ENCODE data around the gene SRGAP2B. TPM values are rescaled to one million over a fixed set of nuclear protein-coding genes. Genes with fewer than 3 reads are reported as not detected.
"Not testable (repeated sequence)": the region's sequence is repeated elsewhere in the genome, so short reads cannot be mapped to it uniquely, and the experiment has no call there.

Gene SRGAP2B
- total and polyA plus RNA-seq, 2 donors (not counting 3 experiments of a cell fraction or from before 2014, with no cell fraction given), result 13.4 to 75.2 TPM

GRCh38 chr1:145058184-145058583 lies 36.9 kb downstream of the SRGAP2B start:
- H3K4me3 ChIP-seq (replicated peaks in 1 of 3; ENCODE audit: insufficient read depth in 1 of 3, low read depth in 1 of 3, low read length in 3 of 3); H3K36me3 ChIP-seq (ENCODE audit: control insufficient read depth in 2 of 2, extremely low read depth in 1 of 2, insufficient read depth in 2 of 2, low read length in 2 of 2); H3K9ac ChIP-seq (replicated peaks; ENCODE audit: extremely low read depth, insufficient read depth, low read length); CTCF ChIA-PET; H3K9me1 ChIP-seq (replicated peaks; ENCODE audit: control insufficient read depth, extremely low read depth, insufficient read depth, low read length); H4K20me1 ChIP-seq (replicated peaks; ENCODE audit: control insufficient read depth, extremely low read depth, insufficient read depth, low read length); H3K27me3 ChIP-seq (ENCODE audit: control insufficient read depth in 2 of 2, insufficient read depth in 2 of 2, low read length in 2 of 2); BruUV-seq (replicated peaks); H3K27ac ChIP-seq (ENCODE audit: insufficient read depth, low read depth, low read length); dilution Hi-C loops (cut with MboI; ENCODE audit: extremely low pct_ligation_motif_present, low sequenced_read_pairs); H3K4me2 ChIP-seq (ENCODE audit: insufficient read depth, low read length); H3K4me1 ChIP-seq (ENCODE audit: control insufficient read depth, extremely low read depth, insufficient read depth, low read length); H3K79me2 ChIP-seq (ENCODE audit: control insufficient read depth, insufficient read depth, low read length); POLR2A ChIA-PET; H3K9me3 ChIP-seq (replicated peaks; ENCODE audit: control insufficient read depth, insufficient read depth, low read length); FAIRE-seq; H2AFZ ChIP-seq (ENCODE audit: low read depth, low read length); DNase-seq (ENCODE audit: low read depth, low spot score); intact Hi-C loops (cut with micrococcal nuclease): not testable (repeated sequence)

GRCh38 chr1:145055217-145055760 lies 39.8 kb downstream of the SRGAP2B start:
- H3K4me2 ChIP-seq (ENCODE audit: insufficient read depth, low read length); H3K4me1 ChIP-seq (ENCODE audit: control insufficient read depth, extremely low read depth, insufficient read depth, low read length); H3K27me3 ChIP-seq (ENCODE audit: control insufficient read depth in 2 of 2, insufficient read depth in 2 of 2, low read length in 2 of 2); BruUV-seq (replicated peaks); H3K4me3 ChIP-seq (replicated peaks in 1 of 3; ENCODE audit: insufficient read depth in 1 of 3, low read depth in 1 of 3, low read length in 3 of 3); H3K9me1 ChIP-seq (replicated peaks; ENCODE audit: control insufficient read depth, extremely low read depth, insufficient read depth, low read length); H3K36me3 ChIP-seq (ENCODE audit: control insufficient read depth in 2 of 2, extremely low read depth in 1 of 2, insufficient read depth in 2 of 2, low read length in 2 of 2); POLR2A ChIA-PET; H2AFZ ChIP-seq (ENCODE audit: low read depth, low read length); CTCF ChIA-PET; FAIRE-seq; DNase-seq (ENCODE audit: low read depth, low spot score); H3K9ac ChIP-seq (replicated peaks; ENCODE audit: extremely low read depth, insufficient read depth, low read length); H3K79me2 ChIP-seq (ENCODE audit: control insufficient read depth, insufficient read depth, low read length); dilution Hi-C loops (cut with MboI; ENCODE audit: extremely low pct_ligation_motif_present, low sequenced_read_pairs); intact Hi-C loops (cut with micrococcal nuclease); H3K27ac ChIP-seq (ENCODE audit: insufficient read depth, low read depth, low read length); H4K20me1 ChIP-seq (replicated peaks; ENCODE audit: control insufficient read depth, extremely low read depth, insufficient read depth, low read length); H3K9me3 ChIP-seq (replicated peaks; ENCODE audit: control insufficient read depth, insufficient read depth, low read length): not testable (repeated sequence)

- H2AFZ ChIP-seq (ENCODE audit: low read depth, low read length); H3K36me3 ChIP-seq (ENCODE audit: control insufficient read depth in 2 of 2, extremely low read depth in 1 of 2, insufficient read depth in 2 of 2, low read length in 2 of 2); H3K4me2 ChIP-seq (ENCODE audit: insufficient read depth, low read length); DNase-seq (ENCODE audit: low read depth, low spot score); H3K9me3 ChIP-seq (replicated peaks; ENCODE audit: control insufficient read depth, insufficient read depth, low read length); H3K9me1 ChIP-seq (replicated peaks; ENCODE audit: control insufficient read depth, extremely low read depth, insufficient read depth, low read length); CTCF ChIA-PET; BruUV-seq (replicated peaks); H3K9ac ChIP-seq (replicated peaks; ENCODE audit: extremely low read depth, insufficient read depth, low read length); dilution Hi-C loops (cut with MboI; ENCODE audit: extremely low pct_ligation_motif_present, low sequenced_read_pairs); intact Hi-C loops (cut with micrococcal nuclease); H3K4me3 ChIP-seq (replicated peaks in 1 of 3; ENCODE audit: insufficient read depth in 1 of 3, low read depth in 1 of 3, low read length in 3 of 3); H3K79me2 ChIP-seq (ENCODE audit: control insufficient read depth, insufficient read depth, low read length); H4K20me1 ChIP-seq (replicated peaks; ENCODE audit: control insufficient read depth, extremely low read depth, insufficient read depth, low read length); H3K4me1 ChIP-seq (ENCODE audit: control insufficient read depth, extremely low read depth, insufficient read depth, low read length); H3K27ac ChIP-seq (ENCODE audit: insufficient read depth, low read depth, low read length); H3K27me3 ChIP-seq (ENCODE audit: control insufficient read depth in 2 of 2, insufficient read depth in 2 of 2, low read length in 2 of 2); FAIRE-seq; POLR2A ChIA-PET: not testable (repeated sequence)
These were observed 41.7 kb downstream of the SRGAP2B start for GRCh38 chr1:145053428-145053827.

DNA sequence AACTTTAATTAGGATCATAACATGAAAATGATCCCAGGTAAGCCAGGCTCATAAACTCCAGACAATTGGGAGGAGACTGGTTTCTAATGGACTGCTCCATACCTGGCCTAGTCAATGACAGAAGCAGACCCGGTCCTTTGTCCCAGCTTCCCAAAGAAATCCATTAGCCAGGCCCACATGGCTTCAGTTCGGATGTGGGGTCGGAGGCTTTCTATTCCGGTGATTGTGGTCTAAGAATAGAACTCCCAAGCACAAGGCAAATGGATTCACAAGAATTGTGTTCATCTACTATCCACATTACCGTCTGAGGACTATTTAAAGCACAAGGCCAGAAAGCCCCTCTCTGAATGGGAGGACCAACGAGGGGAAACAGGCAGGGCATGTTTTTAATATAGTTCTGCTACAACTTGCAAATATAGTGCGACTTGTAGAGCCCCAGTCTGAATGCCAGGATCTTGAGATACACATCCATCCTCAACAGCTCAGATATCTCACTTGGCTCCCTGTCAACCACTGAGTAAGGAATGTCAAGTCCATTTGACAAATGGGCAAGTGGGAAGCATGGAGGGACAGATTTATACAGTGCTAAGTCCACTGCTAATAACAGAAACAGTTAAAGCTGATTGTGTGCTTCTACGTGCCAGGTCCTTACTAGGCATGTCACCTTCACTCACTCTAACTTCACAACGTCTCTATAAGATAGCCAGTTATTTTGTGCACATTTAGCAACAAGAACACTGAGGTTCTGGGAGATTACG lies 42.9 kb downstream of the SRGAP2B start:
- intact Hi-C loops (cut with micrococcal nuclease); dilution Hi-C loops (cut with MboI; ENCODE audit: extremely low pct_ligation_motif_present, low sequenced_read_pairs); H3K4me3 ChIP-seq (replicated peaks in 1 of 3; ENCODE audit: insufficient read depth in 1 of 3, low read depth in 1 of 3, low read length in 3 of 3): not testable (repeated sequence)

More for the DNA sequence above, 42.9 kb downstream of the SRGAP2B start:
- H3K4me2 ChIP-seq (ENCODE audit: insufficient read depth, low read length); POLR2A ChIA-PET; FAIRE-seq; BruUV-seq (replicated peaks); H4K20me1 ChIP-seq (replicated peaks; ENCODE audit: control insufficient read depth, extremely low read depth, insufficient read depth, low read length); H3K36me3 ChIP-seq (ENCODE audit: control insufficient read depth in 2 of 2, extremely low read depth in 1 of 2, insufficient read depth in 2 of 2, low read length in 2 of 2); H3K27me3 ChIP-seq (ENCODE audit: control insufficient read depth in 2 of 2, insufficient read depth in 2 of 2, low read length in 2 of 2); CTCF ChIA-PET; H2AFZ ChIP-seq (ENCODE audit: low read depth, low read length); DNase-seq (ENCODE audit: low read depth, low spot score); H3K9me1 ChIP-seq (replicated peaks; ENCODE audit: control insufficient read depth, extremely low read depth, insufficient read depth, low read length); H3K79me2 ChIP-seq (ENCODE audit: control insufficient read depth, insufficient read depth, low read length); H3K9me3 ChIP-seq (replicated peaks; ENCODE audit: control insufficient read depth, insufficient read depth, low read length); H3K4me1 ChIP-seq (ENCODE audit: control insufficient read depth, extremely low read depth, insufficient read depth, low read length); H3K9ac ChIP-seq (replicated peaks; ENCODE audit: extremely low read depth, insufficient read depth, low read length); H3K27ac ChIP-seq (ENCODE audit: insufficient read depth, low read depth, low read length): not testable (repeated sequence)

All from endothelial cell of umbilical vein (primary cell).